OCI-LY1 (cell line): ENCODE results near the gene ZNF443.
"Not testable (repeated sequence)": the region's sequence is repeated elsewhere in the genome, so short reads cannot be mapped to it uniquely, and the experiment has no call there.

Experiments used
- CTCF ChIP-seq: fragments of 200-600 bp; sonication (generic), shearing (Covaris generic); IDR thresholded peaks from 2 replicates; pipeline ENCODE4 v1.5.1; 2017; ENCODE audit warnings: mild to moderate bottlenecking, antibody characterized with exemption, low read length, moderate library complexity, mixed read lengths
- EZH2 ChIP-seq: fragments of 200-600 bp; sonication (generic), shearing (Covaris generic); IDR thresholded peaks from 2 replicates; pipeline ENCODE4 v1.8.0; 2017; ENCODE audit warnings: borderline replicate concordance, mixed run types, mild to moderate bottlenecking, antibody characterized with exemption, low read length, moderate library complexity, mixed read lengths

- TF ChIP-seq CTCF, EZH2: not testable (repeated sequence)
These were observed 45.5 kb upstream of the ZNF443 start for GRCh38 chr19:12486265-12486783.
